Epithelial cell of proximal tubule (primary cell): ENCODE results near the gene LRIT3. TPM values are rescaled to one million over a fixed set of nuclear protein-coding genes. Genes with fewer than 3 reads are reported as not detected.
"Not testable (repeated sequence)": the region's sequence is repeated elsewhere in the genome, so short reads cannot be mapped to it uniquely, and the experiment has no call there.

Source experiments
- DNase-seq: peaks from one replicate; pipeline ENCODE4 v3.0.0-alpha.2; 2011; ENCODE audit warnings: low read depth
- H3K4me3 ChIP-seq: 2 replicates; pipeline ENCODE4 v1.5.1; 2011; ENCODE audit warnings: low read depth, mild to moderate bottlenecking, low read length
- total RNA-seq: library from RNA; depleted of rRNA; stranded (reverse); fragments of >200 nt; gene quantifications from 2 replicates; pipeline ENCODE4 v1.2.3, GENCODE V29; 2015
- TF ChIP-seq, protein P1 (sequence below): conservative IDR thresholded peaks from 2 replicates; pipeline ENCODE4 v1.5.1; 2012; ENCODE audit warnings: low read depth, mild to moderate bottlenecking, low read length

Gene LRIT3
- total RNA-seq, 1 donor from 2014 or later, result not detected

GRCh38 chr4:109872065-109872464 is 24.2 kb downstream of the LRIT3 start:
- TF ChIP-seq, protein P1, sequence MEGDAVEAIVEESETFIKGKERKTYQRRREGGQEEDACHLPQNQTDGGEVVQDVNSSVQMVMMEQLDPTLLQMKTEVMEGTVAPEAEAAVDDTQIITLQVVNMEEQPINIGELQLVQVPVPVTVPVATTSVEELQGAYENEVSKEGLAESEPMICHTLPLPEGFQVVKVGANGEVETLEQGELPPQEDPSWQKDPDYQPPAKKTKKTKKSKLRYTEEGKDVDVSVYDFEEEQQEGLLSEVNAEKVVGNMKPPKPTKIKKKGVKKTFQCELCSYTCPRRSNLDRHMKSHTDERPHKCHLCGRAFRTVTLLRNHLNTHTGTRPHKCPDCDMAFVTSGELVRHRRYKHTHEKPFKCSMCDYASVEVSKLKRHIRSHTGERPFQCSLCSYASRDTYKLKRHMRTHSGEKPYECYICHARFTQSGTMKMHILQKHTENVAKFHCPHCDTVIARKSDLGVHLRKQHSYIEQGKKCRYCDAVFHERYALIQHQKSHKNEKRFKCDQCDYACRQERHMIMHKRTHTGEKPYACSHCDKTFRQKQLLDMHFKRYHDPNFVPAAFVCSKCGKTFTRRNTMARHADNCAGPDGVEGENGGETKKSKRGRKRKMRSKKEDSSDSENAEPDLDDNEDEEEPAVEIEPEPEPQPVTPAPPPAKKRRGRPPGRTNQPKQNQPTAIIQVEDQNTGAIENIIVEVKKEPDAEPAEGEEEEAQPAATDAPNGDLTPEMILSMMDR, result no peak
- no peak overlapping the region for H3K4me3 ChIP-seq
- DNase-seq, result no peak

DNA sequence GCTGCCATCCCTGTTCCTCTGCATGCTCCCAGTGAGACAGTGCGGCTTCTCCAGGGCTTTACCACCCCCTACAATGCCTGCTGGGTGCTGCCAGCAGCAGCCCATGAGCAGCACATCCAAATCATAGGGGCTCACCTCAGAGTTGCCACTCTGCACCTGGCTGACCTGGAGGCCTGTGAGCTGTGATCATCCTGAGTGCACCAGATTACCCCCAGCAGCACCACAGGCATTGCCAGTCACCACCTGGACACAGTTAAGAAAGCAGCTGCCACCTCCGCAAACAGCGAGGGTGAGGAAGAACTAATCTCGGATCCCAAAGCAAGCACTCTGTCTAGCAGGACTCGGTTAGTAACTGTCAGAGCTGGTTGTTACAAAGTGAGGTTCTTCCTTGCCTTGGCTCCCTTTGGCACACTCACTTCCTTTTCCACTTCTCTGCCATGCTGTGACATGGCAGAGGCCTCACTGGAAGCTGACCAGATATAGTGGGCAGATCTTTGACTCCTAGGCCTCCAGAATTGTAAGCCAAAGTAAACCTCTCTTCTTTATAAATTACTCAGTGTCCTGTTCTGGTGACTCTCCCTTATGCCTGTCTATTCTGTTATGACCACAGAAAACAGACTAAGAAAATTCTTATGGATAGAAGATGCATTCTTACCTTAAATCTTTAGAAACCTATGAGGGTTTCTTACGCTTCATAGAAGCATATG is 25.2 kb downstream of the LRIT3 start:
- TF ChIP-seq, protein P1, result no peak
- H3K4me3 ChIP-seq, result no peak overlapping the region
- DNase-seq, result no peak

DNA sequence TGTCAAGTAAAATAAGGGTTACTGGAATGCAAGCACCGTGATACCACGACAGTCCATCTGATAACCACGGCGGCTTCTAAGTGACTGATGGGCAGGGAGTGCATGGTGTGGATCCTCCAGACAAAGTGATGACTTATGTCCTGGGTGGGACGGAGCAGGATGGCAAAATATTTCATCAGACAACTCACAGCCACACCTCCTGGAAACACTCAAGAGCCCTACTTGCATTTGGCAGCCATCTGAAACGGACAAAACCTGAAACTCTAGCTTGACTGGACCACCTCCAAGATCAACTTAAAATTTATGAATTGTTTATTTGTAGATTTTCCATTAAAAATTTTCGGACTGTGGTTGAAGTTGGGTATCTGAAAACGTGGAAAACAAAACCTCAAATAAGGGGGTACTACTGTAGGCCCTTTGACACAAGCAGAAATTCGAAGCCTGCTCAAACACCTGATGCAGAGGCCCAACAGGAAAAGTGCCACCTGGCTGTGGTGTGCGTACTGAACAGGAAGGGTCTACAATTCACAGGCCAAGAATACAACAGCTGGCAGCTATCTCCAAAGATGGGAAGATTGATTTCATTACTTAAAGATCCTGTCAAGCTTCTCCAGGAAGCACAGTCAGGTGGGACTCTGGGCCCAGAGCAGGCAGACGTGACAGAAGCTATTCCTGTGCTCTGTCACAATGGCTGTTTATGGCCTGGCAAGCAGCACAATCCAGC is 26.0 kb downstream of the LRIT3 start:
- DNase-seq, result no peak
- H3K4me3 ChIP-seq, result no peak overlapping the region
- TF ChIP-seq, protein P1, result no peak

DNA sequence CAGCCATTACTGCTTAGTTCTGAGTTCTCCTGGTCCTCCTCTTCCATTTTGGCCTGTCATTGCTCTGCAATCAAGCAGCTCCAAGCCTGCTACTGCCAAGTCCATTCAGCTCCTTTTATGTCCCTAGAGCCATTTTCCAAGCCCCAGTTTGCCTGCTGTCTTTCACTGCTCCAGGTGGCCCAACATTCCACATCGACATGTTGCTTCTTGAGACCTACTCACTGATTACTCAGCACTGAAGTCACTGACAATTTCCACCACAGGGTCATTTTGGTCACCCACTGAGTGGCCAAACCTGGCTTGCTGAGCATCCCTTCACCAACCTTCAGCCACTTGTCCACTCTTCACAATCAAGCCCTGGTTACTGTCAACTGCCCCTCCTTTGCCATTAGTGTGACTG is 27.2 kb downstream of the LRIT3 start:
- no peak overlapping the region for H3K4me3 ChIP-seq
- TF ChIP-seq, protein P1, result no peak
- DNase-seq, result no peak

GRCh38 chr4:109875553-109875952 is 27.6 kb downstream of the LRIT3 start:
- not testable (repeated sequence) for DNase-seq, H3K4me3 ChIP-seq

DNA sequence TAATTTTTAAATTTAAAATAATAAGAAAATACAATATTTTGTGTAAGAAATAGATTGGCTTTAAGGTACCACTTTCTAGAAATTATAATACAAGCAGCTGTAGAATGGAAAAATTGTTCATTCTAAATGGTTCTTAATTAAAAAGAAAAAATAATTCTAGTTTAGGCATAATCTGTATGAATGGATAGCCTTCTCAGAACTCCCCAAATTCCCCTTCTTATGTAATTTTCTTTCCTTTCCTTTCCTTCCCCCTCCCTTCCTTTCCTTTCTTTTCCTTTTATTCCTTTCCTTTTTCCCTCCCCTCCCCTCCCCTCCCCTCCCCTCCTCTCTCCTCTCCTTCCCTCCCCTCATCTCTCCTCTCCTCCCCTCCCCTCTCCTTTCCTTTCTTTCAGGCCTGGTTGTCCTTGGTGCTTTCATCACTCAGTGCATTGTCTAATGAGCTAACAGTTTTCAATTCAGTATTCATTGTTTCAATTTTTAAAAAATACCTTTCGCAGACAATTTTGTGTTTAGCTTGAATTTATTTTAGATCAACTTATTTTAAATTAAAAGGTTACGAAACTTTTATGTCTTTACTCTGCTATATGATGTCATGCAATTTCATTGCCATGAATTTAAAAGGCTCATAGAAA is 28.8 kb downstream of the LRIT3 start:
- no peak for DNase-seq
- TF ChIP-seq, protein P1, result no peak
- no peak overlapping the region for H3K4me3 ChIP-seq

DNA sequence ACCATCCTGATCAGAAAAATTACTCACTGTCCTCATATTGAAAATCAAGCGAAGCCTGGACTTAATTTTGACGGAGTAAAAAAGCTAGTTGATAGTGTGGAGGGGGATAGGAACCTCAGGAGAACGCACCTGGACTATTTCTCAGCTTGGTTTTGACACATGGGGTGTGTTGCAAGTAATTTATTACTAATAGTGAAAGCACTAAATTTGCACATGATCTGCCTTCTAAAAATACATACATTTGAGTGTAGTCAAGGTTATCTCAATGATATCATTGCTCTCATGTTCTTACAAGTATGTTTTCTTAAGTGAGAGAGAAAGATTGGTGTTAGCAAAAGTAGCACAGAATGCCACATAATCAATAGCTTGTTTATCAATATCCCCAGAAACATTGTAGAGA is 29.5 kb downstream of the LRIT3 start:
- DNase-seq, result no peak
- TF ChIP-seq, protein P1, result no peak
- no peak overlapping the region for H3K4me3 ChIP-seq
